ENCODE measurements around the gene ZHX3.

- TF ChIP-seq CTCF (conservative IDR thresholded peaks at IDR 0.05) (no peak), EZH2 (IDR thresholded peaks at IDR 0.05; ENCODE audit: low read depth) (no peak)
Measured at GRCh38 chr20:41232973-41233926, 84.3 kb downstream of the ZHX3 start.

Data from PC-9 (cell line).